SK-N-MC (cell line): ENCODE results near the gene ACCSL.

Source experiments
- EZH2 ChIP-seq: fragments of 200-600 bp; sonication (generic); IDR thresholded peaks from one replicate; pipeline ENCODE4 v1.6.1; 2017; ENCODE audit warnings: antibody characterized with exemption
- FOXP2 ChIP-seq: optimal IDR thresholded peaks from 2 replicates; pipeline ENCODE3; 2011; ENCODE audit warnings: mild to moderate bottlenecking, moderate library complexity; ENCODE audit not compliant: insufficient read depth; ENCODE audit errors: extremely low read length, control extremely low read depth
- POLR2AphosphoS5 ChIP-seq: IDR thresholded peaks from 2 replicates; pipeline ENCODE4 v1.6.1; 2012; ENCODE audit warnings: mild to moderate bottlenecking, low read depth, low read length, borderline replicate concordance

DNA sequence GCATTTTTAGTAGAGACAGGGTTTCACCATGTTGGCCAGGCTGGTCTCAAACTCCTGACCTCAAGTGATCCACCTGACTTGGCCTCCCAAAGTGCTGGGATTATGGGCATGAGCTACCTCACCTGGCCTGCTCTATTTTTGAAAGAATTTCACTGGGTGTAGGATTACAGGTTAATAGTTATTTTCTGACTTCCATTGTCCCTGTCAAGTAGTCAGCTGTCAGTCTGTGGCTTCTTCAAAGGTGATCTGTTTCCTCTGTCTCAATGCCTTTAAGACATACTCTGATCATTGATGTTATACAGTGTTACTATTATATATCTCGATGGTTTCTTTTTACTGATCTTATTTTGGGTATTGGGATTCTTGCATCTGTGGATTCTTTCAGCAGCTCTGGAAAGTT, 37.5 kb downstream of the ACCSL start:
- TF ChIP-seq EZH2 = no peak
- no peak for TF ChIP-seq POLR2AphosphoS5
- no peak for TF ChIP-seq FOXP2
